H9 (cell line): ENCODE measurements around the gene ZBTB47. TPM values are rescaled to one million over a fixed set of nuclear protein-coding genes. Genes with fewer than 3 reads are reported as not detected.

Experiments used
- DNase-seq: peaks from one replicate; pipeline ENCODE4 v3.0.0-alpha.2; 2017
- H2AFZ ChIP-seq: one replicate; pipeline ENCODE4 v1.6.1; 2013; ENCODE audit warnings: mild to moderate bottlenecking, low read length, control low read depth, moderate library complexity
- H2AK5ac ChIP-seq: 2 replicates; pipeline ENCODE4 v1.6.1; 2013; ENCODE audit warnings: low read length, control low read depth, mixed read lengths; ENCODE audit not compliant: insufficient read length
- H2BK120ac ChIP-seq: one replicate; pipeline ENCODE4 v1.6.1; 2013; ENCODE audit warnings: low read depth, mild to moderate bottlenecking, low read length, control low read depth, inconsistent platforms; ENCODE audit not compliant: poor library complexity, severe bottlenecking
- H2BK12ac ChIP-seq: 2 replicates; pipeline ENCODE4 v1.6.1; 2013; ENCODE audit warnings: low read length, control low read depth, mixed read lengths, low read depth; ENCODE audit not compliant: insufficient read length
- H2BK15ac ChIP-seq: 2 replicates; pipeline ENCODE4 v1.6.1; 2013; ENCODE audit warnings: low read depth, low read length, control low read depth
- H2BK20ac ChIP-seq: one replicate; pipeline ENCODE4 v1.6.1; 2013; ENCODE audit warnings: low read depth, mild to moderate bottlenecking, low read length, control low read depth, inconsistent platforms; ENCODE audit not compliant: poor library complexity, severe bottlenecking
- H2BK5ac ChIP-seq: 2 replicates; pipeline ENCODE4 v1.6.1; 2013; ENCODE audit warnings: low read length, control low read depth, mixed read lengths; ENCODE audit not compliant: insufficient read length
- H3K14ac ChIP-seq: 2 replicates; pipeline ENCODE4 v1.6.1; 2013; ENCODE audit warnings: low read length, control low read depth; ENCODE audit not compliant: insufficient read depth
- H3K18ac ChIP-seq: 2 replicates; pipeline ENCODE4 v1.6.1; 2013; ENCODE audit warnings: low read depth, mild to moderate bottlenecking, mixed read lengths, low read length, control low read depth; ENCODE audit not compliant: insufficient read length
- H3K23ac ChIP-seq: 2 replicates; pipeline ENCODE4 v1.6.1; 2013; ENCODE audit warnings: low read length, control low read depth, mixed read lengths, low read depth; ENCODE audit not compliant: insufficient read length
- H3K23me2 ChIP-seq: 2 replicates; pipeline ENCODE4 v1.6.1; 2013; ENCODE audit warnings: low read depth, mild to moderate bottlenecking, mixed read lengths, low read length, control low read depth; ENCODE audit not compliant: insufficient read length, poor library complexity, severe bottlenecking
- H3K27ac ChIP-seq: 2 replicates; pipeline ENCODE4 v1.5.1; 2013; ENCODE audit warnings: low read length, control low read depth, mixed read lengths, low read depth; ENCODE audit not compliant: insufficient read length
- H3K27me3 ChIP-seq: 2 replicates; pipeline ENCODE4 v1.6.1; 2013; ENCODE audit warnings: low read length, control low read depth, inconsistent platforms; ENCODE audit not compliant: insufficient read depth
- H3K4ac ChIP-seq: 2 replicates; pipeline ENCODE4 v1.6.1; 2013; ENCODE audit warnings: low read depth, mild to moderate bottlenecking, control low read depth, inconsistent platforms, low read length, moderate library complexity
- H3K4me1 ChIP-seq: 2 replicates; pipeline ENCODE4 v1.6.1; 2013; ENCODE audit warnings: low read length, control low read depth, inconsistent platforms; ENCODE audit not compliant: insufficient read depth
- H3K4me2 ChIP-seq: 2 replicates; pipeline ENCODE4 v1.6.1; 2013; ENCODE audit warnings: low read length, control low read depth, mixed read lengths; ENCODE audit not compliant: insufficient read length, insufficient read depth
- H3K56ac ChIP-seq: 2 replicates; pipeline ENCODE4 v1.6.1; 2013; ENCODE audit warnings: low read depth, mild to moderate bottlenecking, mixed read lengths, low read length, control low read depth; ENCODE audit not compliant: insufficient read length
- H3K79me1 ChIP-seq: 2 replicates; pipeline ENCODE4 v1.6.1; 2013; ENCODE audit warnings: low read depth, mild to moderate bottlenecking, moderate library complexity, low read length, control low read depth, inconsistent platforms; ENCODE audit not compliant: insufficient read depth, poor library complexity, severe bottlenecking
- H3K79me2 ChIP-seq: 2 replicates; pipeline ENCODE4 v1.6.1; 2013; ENCODE audit warnings: low read length, control low read depth, inconsistent platforms; ENCODE audit not compliant: insufficient read depth
- H3K9ac ChIP-seq: 2 replicates; pipeline ENCODE4 v1.6.1; 2013; ENCODE audit warnings: low read length, control low read depth, mixed read lengths; ENCODE audit not compliant: insufficient read length; ENCODE audit errors: extremely low read depth
- H3K9me3 ChIP-seq: one replicate; pipeline ENCODE4 v1.6.1; 2013; ENCODE audit warnings: low read depth, low read length, inconsistent platforms; ENCODE audit not compliant: control insufficient read depth
- H3T11ph ChIP-seq: one replicate; pipeline ENCODE4 v1.6.1; 2013; ENCODE audit warnings: mild to moderate bottlenecking, low read length, control low read depth, inconsistent platforms
- H4K20me1 ChIP-seq: one replicate; pipeline ENCODE4 v1.6.1; 2013; ENCODE audit not compliant: control insufficient read depth, insufficient read length, insufficient read depth
- H4K5ac ChIP-seq: 2 replicates; pipeline ENCODE4 v1.6.1; 2013; ENCODE audit warnings: low read depth, mild to moderate bottlenecking, mixed read lengths, low read length, control low read depth; ENCODE audit not compliant: insufficient read length
- H4K8ac ChIP-seq: replicated peaks from 2 replicates; pipeline ENCODE4 v1.6.1; 2013; ENCODE audit warnings: low read length, control low read depth, mixed read lengths, low read depth; ENCODE audit not compliant: insufficient read length
- H4K91ac ChIP-seq: 2 replicates; pipeline ENCODE4 v1.6.1; 2013; ENCODE audit warnings: low read depth, mild to moderate bottlenecking, moderate library complexity, mixed read lengths, low read length, control low read depth; ENCODE audit not compliant: insufficient read length
- H3K27ac Mint-ChIP-seq, 3 experiments: 2 replicates in 2 of 3; 3 replicates in 1 of 3; pipeline ENCODE4 v1.8.0; 2020 to 2021; ENCODE audit warnings: mixed read lengths in 3 of 3, mild to moderate bottlenecking in 1 of 3, moderate library complexity in 1 of 3
- H3K27me3 Mint-ChIP-seq: 2 replicates; pipeline ENCODE4 v1.8.0; 2021; ENCODE audit warnings: low read depth, mild to moderate bottlenecking, moderate library complexity, mixed read lengths
- H3K36me3 Mint-ChIP-seq, 3 experiments: 2 replicates in 2 of 3; 3 replicates in 1 of 3; pipeline ENCODE4 v1.8.0; 2020 to 2021; ENCODE audit warnings: low read depth in 3 of 3, mixed read lengths in 3 of 3; ENCODE audit not compliant: insufficient read depth in 1 of 3
- H3K4me1 Mint-ChIP-seq, 2 experiments: 2 replicates each; pipeline ENCODE4 v1.8.0; 2020; ENCODE audit warnings: mixed read lengths in 2 of 2
- H3K4me3 Mint-ChIP-seq, 2 experiments: 2 replicates in 1 of 2; 3 replicates in 1 of 2; pipeline ENCODE4 v1.8.0; 2020 to 2021; ENCODE audit warnings: mild to moderate bottlenecking in 2 of 2, mixed read lengths in 2 of 2, moderate library complexity in 1 of 2
- H3K9me3 Mint-ChIP-seq, 2 experiments: 2 replicates in 1 of 2; 3 replicates in 1 of 2; pipeline ENCODE4 v1.8.0; 2020; ENCODE audit warnings: mild to moderate bottlenecking in 2 of 2, mixed read lengths in 2 of 2, moderate library complexity in 1 of 2
- CTCF ChIP-seq: fragments of 200-600 bp; sonication (generic); conservative IDR thresholded peaks from 3 replicates; pipeline ENCODE4 v1.8.0; 2021; ENCODE audit warnings: antibody characterized with exemption, mild to moderate bottlenecking
- WGBS: extraction: QIAGEN DNeasy Blood & Tissue Kit; methylation state at CpG from one replicate; pipeline ENCODE4 v1.1.7; 2013; ENCODE audit warnings: missing lambda C conversion rate, low lambda C conversion rate, mixed read lengths; ENCODE audit not compliant: insufficient read length; ENCODE audit errors: extremely low coverage; 5-methylcytosine and 5-hydroxymethylcytosine counted together
- total RNA-seq: library from RNA; stranded (reverse); gene quantifications from 2 replicates; pipeline ENCODE4 v1.2.1, GENCODE V29; 2021

ZBTB47 gene
- total RNA-seq, 1 experiment from 2014 or later, result 3.6 TPM

- no peaks in the 10 kb centered on the region for H3K27me3 ChIP-seq
- H3K27ac Mint-ChIP-seq, result peak overlapping the region in 1 of 3 experiments; percentile 85; a peak in 3 of 7 replicates
- no peak overlapping the region for H2BK20ac ChIP-seq
- no peaks in the 10 kb centered on the region for H3K23me2 ChIP-seq
- H3K79me2 ChIP-seq, result no peaks in the 10 kb centered on the region
- no peak overlapping the region for H3K4ac ChIP-seq
- H3K79me1 ChIP-seq, result no peaks in the 10 kb centered on the region
- peaks cover 2 to 4% of the 10 kb centered on the region in 2 experiments; a peak in 2 of 5 replicates for H3K9me3 Mint-ChIP-seq
- no peak overlapping the region for H3K18ac ChIP-seq
- no peak overlapping the region for H4K8ac ChIP-seq
- H2AK5ac ChIP-seq, result no peak overlapping the region
- H2BK15ac ChIP-seq, result no peak overlapping the region
- no peak overlapping the region for H2AFZ ChIP-seq
- no peak overlapping the region for H3K9ac ChIP-seq
- no peak overlapping the region for H4K91ac ChIP-seq
- H3K9me3 ChIP-seq, result no peaks in the 10 kb centered on the region
- H2BK5ac ChIP-seq, result no peak overlapping the region
- H3K14ac ChIP-seq, result no peak overlapping the region
- H3K27me3 Mint-ChIP-seq, result peaks cover 11% of the 10 kb centered on the region
- no peak overlapping the region for H4K5ac ChIP-seq
- DNase-seq, result no peak
- H3K4me3 Mint-ChIP-seq, result no peak overlapping the region
- peaks cover 8 to 9% of the 10 kb centered on the region in 2 experiments for H3K4me1 Mint-ChIP-seq
- no peak overlapping the region for H3K4me2 ChIP-seq
- no peak for TF ChIP-seq CTCF
- no peak overlapping the region for H3K23ac ChIP-seq
- no peak overlapping the region for H3K27ac ChIP-seq
- no peaks in the 10 kb centered on the region for H4K20me1 ChIP-seq
- H3K56ac ChIP-seq, result no peak overlapping the region
- H2BK12ac ChIP-seq, result no peak overlapping the region
- no peak overlapping the region for H2BK120ac ChIP-seq
- H3T11ph ChIP-seq, result no peak overlapping the region
- H3K36me3 Mint-ChIP-seq, result no peaks in the 10 kb centered on the region; a peak in 3 of 7 replicates
- WGBS, result no CpG with 5 or more reads among the region's 4 CpGs
- no peaks in the 10 kb centered on the region for H3K4me1 ChIP-seq
These were observed 13.1 kb downstream of the ZBTB47 start for GRCh38 chr3:42666577-42666998.
